GM04503 (cell line): ENCODE results near the gene PIP4K2B.
"Not testable (repeated sequence)": the region's sequence is repeated elsewhere in the genome, so short reads cannot be mapped to it uniquely, and the experiment has no call there.

Experiments used
- DNase-seq: peaks from one replicate; pipeline ENCODE4 v3.0.0-alpha.2; 2012; ENCODE audit warnings: low read depth

The PIP4K2B gene

DNA sequence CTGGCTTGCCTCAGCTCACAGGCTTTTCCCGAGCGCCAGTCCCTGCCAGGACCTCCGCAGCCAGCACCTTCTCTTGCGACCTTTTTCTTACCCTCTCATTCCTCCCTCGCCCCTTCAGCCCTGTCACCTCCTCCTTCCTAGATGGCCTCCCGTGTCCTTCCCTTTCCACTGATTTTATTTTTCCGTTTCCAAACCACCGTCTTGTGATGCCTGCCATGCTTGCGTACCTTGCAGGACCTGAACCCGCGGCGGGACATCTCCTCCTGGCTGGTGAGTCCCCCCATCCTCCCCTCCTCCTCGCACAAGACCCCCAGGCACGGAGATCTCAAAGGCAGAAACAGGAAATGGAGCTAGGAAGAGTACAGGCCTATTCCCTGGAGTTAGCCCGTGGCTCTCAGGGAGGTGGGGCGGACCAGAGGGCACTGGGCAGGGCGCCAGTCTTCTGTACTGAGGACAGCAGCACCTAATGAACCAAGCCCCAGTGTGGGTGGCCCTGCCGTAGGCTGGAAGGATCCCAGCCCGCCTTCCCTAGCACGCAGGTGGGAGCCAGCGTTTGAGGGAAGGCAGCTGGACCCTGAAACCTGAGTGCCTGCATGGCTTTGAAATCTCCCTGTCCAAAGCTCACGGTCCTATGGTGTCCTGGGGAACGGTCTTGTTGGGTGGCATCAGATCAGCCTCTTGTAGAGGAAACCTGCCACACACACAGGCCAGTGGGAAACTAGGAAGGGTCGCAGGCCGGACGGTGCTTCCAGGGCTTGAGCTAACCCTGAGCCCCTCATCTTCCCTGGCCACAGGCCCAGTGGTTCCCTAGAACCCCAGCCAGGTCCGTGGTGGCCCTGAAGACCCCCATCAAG, 68.6 kb downstream of the PIP4K2B start:
- DNase-seq, result no peak

DNA sequence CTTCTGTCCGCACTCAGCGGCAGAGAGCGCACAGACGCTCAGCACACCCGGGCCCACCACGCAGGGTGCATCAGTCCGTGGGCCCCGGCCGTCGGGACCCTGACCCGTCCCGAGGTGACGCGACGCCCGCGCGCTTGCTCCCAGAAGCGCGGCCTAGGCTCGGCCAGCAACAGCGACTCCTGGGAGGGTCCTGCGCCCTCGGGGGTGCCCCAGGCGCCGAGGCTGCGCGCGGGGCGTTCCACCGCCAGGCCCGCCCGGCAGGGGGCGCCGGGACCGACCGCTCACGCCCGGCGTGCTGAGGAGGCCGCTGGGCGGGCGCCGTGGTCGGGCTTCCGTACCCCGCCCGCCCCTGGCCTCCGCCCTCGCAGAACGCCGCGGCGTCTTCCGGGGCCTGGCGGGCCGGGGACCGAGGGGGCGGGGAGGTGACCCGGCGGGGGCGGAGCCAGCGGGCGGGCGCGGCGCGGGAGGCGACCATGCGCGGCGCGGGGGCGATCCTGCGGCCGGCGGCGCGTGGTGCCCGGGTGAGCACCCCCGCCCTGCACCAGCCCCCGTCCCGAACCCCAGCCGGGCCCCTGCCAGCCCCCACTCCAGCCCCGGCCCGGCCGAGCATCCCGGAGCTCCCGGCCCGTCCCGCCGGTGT, 69.3 kb downstream of the PIP4K2B start, which contains the start of gene CISD3:
TSS of gene CISD3 (plus strand) at position 456 of the 640 bp plus-strand sequence. CDS start at position 474, 18 bp downstream.
- peak; percentile 29 for DNase-seq

DNA sequence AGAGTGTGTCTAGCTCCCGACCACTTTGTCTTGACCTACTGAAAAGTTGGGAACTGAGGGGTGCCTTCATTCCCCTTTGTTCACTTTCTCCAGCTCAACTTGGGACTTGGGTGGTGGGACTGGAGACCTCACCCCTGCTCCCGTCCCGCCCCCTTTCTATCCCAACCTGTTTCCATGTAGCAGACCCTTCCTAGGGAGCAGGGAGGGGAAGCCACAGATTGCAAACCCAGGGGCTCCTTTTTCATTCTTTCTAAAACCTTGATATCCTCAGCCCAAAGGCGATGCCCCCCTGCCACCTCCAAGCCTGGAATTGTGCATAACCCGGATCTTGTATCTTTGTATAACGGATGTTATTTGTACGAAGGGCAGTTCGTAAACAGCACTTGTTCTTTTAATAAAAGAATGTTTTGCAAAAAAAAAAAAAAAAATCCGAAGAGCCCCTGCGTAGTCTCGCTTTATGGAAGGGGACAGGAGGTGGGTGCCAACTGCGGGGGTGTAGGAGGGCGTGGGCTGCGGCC, 69.9 kb downstream of the PIP4K2B start:
- no peak for DNase-seq

DNA sequence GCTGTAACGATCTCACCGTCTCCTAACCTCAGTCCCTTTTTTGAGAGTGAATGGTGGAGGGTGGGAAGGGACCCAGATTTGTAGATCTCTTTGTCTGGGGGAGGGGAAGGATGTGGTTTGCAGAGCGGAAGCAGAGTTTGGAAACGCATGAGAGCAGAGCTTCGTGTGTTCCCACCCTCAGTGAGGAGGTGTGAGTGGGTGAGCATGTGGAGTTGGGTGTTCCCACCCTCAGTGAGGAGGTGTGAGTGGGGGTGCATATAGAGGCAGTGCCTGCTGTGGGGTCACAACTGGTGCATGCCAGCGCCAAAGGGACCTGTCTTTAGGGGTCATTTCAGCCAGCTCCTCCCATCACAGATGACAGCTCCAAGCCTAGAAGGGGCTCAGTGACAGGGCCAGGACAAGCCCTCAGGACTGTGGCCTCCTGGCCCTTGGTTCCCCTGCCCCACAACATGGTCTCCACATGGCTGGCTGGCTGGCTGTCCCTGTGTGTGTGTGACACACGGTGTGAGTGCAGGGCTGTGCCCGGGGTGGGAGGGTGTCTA, 71.0 kb downstream of the PIP4K2B start:
- no peak for DNase-seq

DNA sequence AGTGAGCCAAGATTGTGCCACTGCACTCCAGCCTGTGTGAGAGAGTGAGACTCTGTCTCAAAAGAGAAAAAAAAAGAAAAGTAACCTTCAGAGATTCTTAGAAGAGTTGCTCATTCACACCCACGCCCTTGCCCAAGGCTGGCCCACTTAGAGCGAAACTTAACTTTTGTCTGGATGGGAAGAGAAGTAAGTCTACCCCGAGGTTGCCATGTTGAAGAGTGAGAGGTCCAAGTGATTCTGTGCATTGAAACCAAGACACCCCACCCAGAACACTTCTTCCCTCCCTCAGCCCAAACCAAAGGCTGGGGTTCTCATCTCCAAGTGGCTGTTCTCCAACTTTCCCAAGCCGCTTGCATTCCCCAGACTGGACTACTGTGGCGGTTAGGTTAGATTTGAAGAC, 71.6 kb downstream of the PIP4K2B start:
- DNase-seq, result no peak

DNA sequence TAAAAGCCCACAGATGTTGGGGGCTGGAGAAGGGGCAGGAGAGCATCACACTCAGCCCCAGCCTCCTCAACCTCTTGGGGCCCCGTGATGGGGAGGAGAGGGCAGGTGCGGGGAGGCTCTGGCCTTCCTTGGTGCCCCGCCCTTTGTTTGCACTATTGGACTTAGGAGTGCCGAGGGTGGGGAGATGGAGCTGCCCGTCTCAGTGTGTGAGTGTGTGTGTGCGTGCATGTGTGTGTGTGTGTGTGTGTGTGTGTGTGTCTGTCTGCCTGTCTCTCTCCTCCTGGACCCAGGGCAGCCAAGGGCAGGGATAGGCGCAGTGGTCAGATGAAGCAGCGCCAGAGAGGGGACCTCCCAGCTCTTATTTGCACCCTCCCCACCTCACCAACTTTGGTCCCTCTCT, 73.2 kb downstream of the PIP4K2B start:
- DNase-seq, result not testable (repeated sequence)

DNA sequence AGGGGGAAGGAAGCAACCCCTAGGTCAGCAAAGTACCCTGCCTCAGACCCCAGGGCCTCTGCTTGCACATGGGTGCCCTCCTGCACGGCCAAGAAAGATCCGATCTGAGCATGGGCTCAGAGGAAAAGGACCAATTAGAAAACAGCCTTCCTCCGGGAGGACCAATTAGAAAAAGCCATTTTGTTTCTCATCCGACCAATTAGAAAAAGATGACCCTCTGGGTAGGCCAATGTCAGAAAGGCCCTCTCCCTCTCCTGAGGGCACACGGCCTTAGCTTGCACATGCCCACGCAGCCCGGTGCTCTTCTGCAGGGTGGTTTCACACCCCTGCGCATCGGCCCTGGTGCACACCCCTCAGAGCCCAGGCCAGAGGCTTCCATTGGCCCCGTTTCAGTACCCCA, 74.3 kb downstream of the PIP4K2B start:
- no peak for DNase-seq

DNA sequence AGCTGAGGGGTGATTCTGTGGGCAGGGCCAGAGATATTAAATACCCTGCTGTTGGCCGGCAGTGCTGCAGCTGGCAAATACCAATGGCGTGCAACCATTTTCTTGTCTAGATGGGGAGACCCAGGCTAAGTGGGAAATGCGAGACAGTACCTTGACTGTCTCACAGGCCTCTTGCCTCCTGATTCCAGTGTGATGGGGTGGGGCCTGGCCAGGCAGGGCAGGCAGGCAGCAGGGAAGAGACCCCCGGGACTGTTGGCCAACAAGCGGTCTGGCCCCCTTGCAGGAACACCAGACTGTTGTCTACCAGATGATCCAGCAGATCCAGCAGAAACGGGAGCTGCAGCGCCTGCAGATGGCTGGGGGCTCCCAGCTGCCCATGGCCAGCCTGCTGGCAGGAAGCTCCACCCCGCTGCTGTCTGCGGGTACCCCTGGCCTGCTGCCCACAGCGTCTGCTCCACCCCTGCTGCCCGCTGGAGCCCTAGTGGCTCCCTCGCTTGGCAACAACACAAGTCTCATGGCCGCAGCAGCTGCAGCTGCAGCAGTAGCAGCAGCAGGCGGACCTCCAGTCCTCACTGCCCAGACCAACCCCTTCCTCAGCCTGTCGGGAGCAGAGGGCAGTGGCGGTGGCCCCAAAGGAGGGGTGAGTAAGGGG, 74.9 kb downstream of the PIP4K2B start:
- no peak for DNase-seq

DNA sequence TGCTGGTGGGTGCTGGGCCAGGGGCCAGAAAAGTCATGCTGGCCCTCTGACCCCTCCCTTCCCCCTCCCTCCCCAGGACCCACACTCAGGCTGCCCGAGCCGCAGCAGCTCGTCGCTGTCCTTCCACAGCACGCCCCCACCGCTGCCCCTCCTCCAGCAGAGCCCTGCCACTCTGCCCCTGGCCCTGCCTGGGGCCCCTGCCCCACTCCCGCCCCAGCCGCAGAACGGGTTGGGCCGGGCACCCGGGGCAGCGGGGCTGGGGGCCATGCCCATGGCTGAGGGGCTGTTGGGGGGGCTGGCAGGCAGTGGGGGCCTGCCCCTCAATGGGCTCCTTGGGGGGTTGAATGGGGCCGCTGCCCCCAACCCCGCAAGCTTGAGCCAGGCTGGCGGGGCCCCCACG, 77.6 kb downstream of the PIP4K2B start:
- DNase-seq, result no peak

DNA sequence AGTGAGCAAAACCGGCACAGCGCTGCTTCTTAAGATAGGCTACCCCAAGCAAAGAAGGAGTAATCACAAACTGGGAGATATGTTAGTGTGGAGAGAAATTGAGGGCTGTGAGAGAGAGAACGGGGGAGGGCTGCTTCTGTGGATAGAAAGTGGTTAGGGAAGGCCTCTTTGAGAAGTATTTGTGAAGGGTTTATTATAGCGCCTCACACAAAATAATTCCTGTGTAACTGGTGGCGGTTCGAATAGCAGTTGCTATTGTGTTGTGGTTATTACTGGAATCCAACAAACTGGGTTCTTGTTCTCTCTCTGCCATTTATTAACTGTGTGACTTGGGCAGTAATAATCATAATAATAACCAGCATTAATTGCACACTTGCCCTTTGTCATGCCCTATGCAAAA, 78.4 kb downstream of the PIP4K2B start:
- no peak for DNase-seq

DNA sequence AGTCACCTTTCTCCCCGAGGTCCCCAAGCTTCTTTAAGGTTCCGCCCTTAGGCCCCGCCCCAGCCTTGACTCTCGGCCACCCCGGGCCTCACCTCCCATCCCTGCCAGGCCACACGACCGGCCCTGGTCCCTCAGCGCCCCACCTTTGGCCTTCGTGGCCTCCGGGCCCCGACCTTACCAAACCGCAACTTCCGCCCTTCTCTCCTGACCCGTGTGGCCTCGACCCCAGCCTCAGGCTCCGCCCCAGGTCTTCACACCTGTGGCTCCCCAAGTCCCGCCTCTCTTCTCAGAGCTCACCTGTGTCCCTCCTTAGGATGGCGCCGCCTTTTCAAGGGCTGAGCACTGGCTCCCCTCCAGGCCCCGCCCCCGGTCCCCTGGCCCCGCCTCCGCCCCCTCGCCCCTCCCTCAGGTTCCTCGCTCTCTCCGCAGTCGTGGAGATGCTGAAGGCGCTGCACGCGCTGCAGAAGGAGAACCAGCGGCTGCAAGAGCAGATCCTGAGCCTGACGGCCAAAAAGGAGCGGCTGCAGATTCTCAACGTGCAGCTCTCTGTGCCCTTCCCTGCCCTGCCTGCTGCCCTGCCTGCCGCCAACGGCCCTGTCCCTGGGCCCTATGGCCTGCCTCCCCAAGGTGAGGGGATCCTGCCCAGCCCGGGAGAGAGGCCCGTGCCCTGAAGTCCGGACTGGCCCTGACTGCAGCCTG, 79.3 kb downstream of the PIP4K2B start:
- no peak for DNase-seq

DNA sequence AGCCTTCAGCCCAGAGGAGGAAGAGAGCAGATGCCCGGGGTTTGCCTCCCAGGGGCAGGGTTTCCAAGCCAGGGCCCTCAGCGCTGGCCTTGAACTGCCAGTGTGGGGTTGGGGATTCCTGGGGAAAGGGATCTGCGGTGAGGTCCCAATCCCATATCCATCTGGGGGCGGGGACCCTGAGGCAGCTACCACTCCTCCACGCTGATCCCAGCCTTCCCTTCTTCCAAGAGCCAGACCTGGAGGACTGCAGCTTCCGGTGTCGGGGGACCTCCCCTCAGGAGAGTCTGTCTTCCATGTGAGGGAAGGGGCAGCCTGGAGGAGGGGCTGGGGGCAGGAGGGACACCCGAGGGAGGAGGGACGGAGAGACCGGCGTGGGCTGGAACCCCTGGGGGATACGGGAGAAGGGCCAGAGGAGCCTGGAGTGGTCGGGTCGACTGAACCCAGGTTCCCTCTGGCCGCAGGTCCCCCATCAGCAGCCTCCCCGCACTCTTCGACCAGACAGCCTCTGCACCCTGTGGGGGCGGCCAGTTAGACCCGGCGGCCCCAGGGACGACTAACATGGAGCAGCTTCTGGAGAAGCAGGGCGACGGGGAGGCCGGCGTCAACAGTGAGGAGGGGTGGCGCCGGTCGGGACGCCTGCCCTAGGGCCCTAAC, 79.9 kb downstream of the PIP4K2B start:
- DNase-seq, result no peak

DNA sequence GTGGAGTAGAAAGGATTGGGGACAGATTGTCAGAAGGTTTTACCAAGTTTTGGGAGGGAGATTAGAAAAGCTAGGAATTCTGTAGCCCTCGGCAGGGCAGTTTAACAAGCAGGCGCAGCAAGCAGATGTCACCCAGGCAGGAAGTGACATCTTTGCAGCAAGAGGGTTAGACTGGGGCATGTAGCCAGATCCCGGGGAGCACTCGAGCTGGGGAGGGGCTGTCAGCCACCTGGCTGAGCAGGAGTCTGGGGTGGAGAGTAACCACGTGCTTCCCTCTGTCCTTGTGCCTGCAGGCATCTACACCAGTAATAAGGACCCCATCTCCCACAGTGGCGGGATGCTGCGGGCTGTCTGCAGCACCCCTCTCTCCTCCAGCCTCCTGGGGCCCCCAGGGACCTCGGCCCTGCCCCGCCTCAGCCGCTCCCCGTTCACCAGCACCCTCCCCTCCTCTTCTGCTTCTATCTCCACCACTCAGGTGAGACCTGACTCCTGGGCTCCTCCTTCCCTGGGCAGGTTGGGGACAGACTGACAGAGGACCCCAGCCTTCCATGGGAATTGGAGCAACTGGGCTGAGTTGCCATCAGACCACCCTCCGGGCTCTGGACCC, 82.1 kb downstream of the PIP4K2B start:
- no peak for DNase-seq

DNA sequence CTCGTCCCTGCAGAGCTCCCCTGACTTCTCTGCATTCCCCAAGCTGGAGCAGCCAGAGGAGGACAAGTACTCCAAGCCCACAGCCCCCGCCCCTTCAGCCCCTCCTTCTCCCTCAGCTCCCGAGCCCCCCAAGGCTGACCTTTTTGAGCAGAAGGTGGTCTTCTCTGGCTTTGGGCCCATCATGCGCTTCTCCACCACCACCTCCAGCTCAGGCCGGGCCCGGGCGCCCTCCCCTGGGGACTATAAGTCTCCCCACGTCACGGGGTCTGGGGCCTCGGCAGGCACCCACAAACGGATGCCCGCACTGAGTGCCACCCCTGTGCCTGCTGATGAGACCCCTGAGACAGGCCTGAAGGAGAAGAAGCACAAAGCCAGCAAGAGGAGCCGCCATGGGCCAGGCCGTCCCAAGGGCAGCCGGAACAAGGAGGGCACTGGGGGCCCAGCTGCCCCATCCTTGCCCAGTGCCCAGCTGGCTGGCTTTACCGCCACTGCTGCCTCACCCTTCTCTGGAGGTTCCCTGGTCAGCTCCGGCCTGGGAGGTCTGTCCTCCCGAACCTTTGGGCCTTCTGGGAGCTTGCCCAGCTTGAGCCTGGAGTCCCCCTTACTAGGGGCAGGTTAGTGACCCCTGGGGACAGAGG, 82.9 kb downstream of the PIP4K2B start:
- DNase-seq, result no peak
